H9 (cell line): ENCODE measurements around the gene PKD1. TPM values are rescaled to one million over a fixed set of nuclear protein-coding genes. Genes with fewer than 3 reads are reported as not detected.

Experiments
- DNase-seq: peaks from one replicate; pipeline ENCODE4 v3.0.0-alpha.2; 2017
- H2AFZ ChIP-seq: one replicate; pipeline ENCODE4 v1.6.1; 2013; ENCODE audit warnings: mild to moderate bottlenecking, low read length, control low read depth, moderate library complexity
- H2AK5ac ChIP-seq: 2 replicates; pipeline ENCODE4 v1.6.1; 2013; ENCODE audit warnings: low read length, control low read depth, mixed read lengths; ENCODE audit not compliant: insufficient read length
- H2BK120ac ChIP-seq: one replicate; pipeline ENCODE4 v1.6.1; 2013; ENCODE audit warnings: low read depth, mild to moderate bottlenecking, low read length, control low read depth, inconsistent platforms; ENCODE audit not compliant: poor library complexity, severe bottlenecking
- H2BK12ac ChIP-seq: 2 replicates; pipeline ENCODE4 v1.6.1; 2013; ENCODE audit warnings: low read length, control low read depth, mixed read lengths, low read depth; ENCODE audit not compliant: insufficient read length
- H2BK15ac ChIP-seq: 2 replicates; pipeline ENCODE4 v1.6.1; 2013; ENCODE audit warnings: low read depth, low read length, control low read depth
- H2BK20ac ChIP-seq: one replicate; pipeline ENCODE4 v1.6.1; 2013; ENCODE audit warnings: low read depth, mild to moderate bottlenecking, low read length, control low read depth, inconsistent platforms; ENCODE audit not compliant: poor library complexity, severe bottlenecking
- H2BK5ac ChIP-seq: 2 replicates; pipeline ENCODE4 v1.6.1; 2013; ENCODE audit warnings: low read length, control low read depth, mixed read lengths; ENCODE audit not compliant: insufficient read length
- H3K14ac ChIP-seq: 2 replicates; pipeline ENCODE4 v1.6.1; 2013; ENCODE audit warnings: low read length, control low read depth; ENCODE audit not compliant: insufficient read depth
- H3K18ac ChIP-seq: 2 replicates; pipeline ENCODE4 v1.6.1; 2013; ENCODE audit warnings: low read depth, mild to moderate bottlenecking, mixed read lengths, low read length, control low read depth; ENCODE audit not compliant: insufficient read length
- H3K23ac ChIP-seq: 2 replicates; pipeline ENCODE4 v1.6.1; 2013; ENCODE audit warnings: low read length, control low read depth, mixed read lengths, low read depth; ENCODE audit not compliant: insufficient read length
- H3K23me2 ChIP-seq: 2 replicates; pipeline ENCODE4 v1.6.1; 2013; ENCODE audit warnings: low read depth, mild to moderate bottlenecking, mixed read lengths, low read length, control low read depth; ENCODE audit not compliant: insufficient read length, poor library complexity, severe bottlenecking
- H3K27ac ChIP-seq: 2 replicates; pipeline ENCODE4 v1.5.1; 2013; ENCODE audit warnings: low read length, control low read depth, mixed read lengths, low read depth; ENCODE audit not compliant: insufficient read length
- H3K27me3 ChIP-seq: 2 replicates; pipeline ENCODE4 v1.6.1; 2013; ENCODE audit warnings: low read length, control low read depth, inconsistent platforms; ENCODE audit not compliant: insufficient read depth
- H3K4ac ChIP-seq: 2 replicates; pipeline ENCODE4 v1.6.1; 2013; ENCODE audit warnings: low read depth, mild to moderate bottlenecking, control low read depth, inconsistent platforms, low read length, moderate library complexity
- H3K4me1 ChIP-seq: 2 replicates; pipeline ENCODE4 v1.6.1; 2013; ENCODE audit warnings: low read length, control low read depth, inconsistent platforms; ENCODE audit not compliant: insufficient read depth
- H3K4me2 ChIP-seq: 2 replicates; pipeline ENCODE4 v1.6.1; 2013; ENCODE audit warnings: low read length, control low read depth, mixed read lengths; ENCODE audit not compliant: insufficient read length, insufficient read depth
- H3K56ac ChIP-seq: 2 replicates; pipeline ENCODE4 v1.6.1; 2013; ENCODE audit warnings: low read depth, mild to moderate bottlenecking, mixed read lengths, low read length, control low read depth; ENCODE audit not compliant: insufficient read length
- H3K79me1 ChIP-seq: 2 replicates; pipeline ENCODE4 v1.6.1; 2013; ENCODE audit warnings: low read depth, mild to moderate bottlenecking, moderate library complexity, low read length, control low read depth, inconsistent platforms; ENCODE audit not compliant: insufficient read depth, poor library complexity, severe bottlenecking
- H3K79me2 ChIP-seq: 2 replicates; pipeline ENCODE4 v1.6.1; 2013; ENCODE audit warnings: low read length, control low read depth, inconsistent platforms; ENCODE audit not compliant: insufficient read depth
- H3K9ac ChIP-seq: 2 replicates; pipeline ENCODE4 v1.6.1; 2013; ENCODE audit warnings: low read length, control low read depth, mixed read lengths; ENCODE audit not compliant: insufficient read length; ENCODE audit errors: extremely low read depth
- H3K9me3 ChIP-seq: one replicate; pipeline ENCODE4 v1.6.1; 2013; ENCODE audit warnings: low read depth, low read length, inconsistent platforms; ENCODE audit not compliant: control insufficient read depth
- H3T11ph ChIP-seq: one replicate; pipeline ENCODE4 v1.6.1; 2013; ENCODE audit warnings: mild to moderate bottlenecking, low read length, control low read depth, inconsistent platforms
- H4K20me1 ChIP-seq: one replicate; pipeline ENCODE4 v1.6.1; 2013; ENCODE audit not compliant: control insufficient read depth, insufficient read length, insufficient read depth
- H4K5ac ChIP-seq: 2 replicates; pipeline ENCODE4 v1.6.1; 2013; ENCODE audit warnings: low read depth, mild to moderate bottlenecking, mixed read lengths, low read length, control low read depth; ENCODE audit not compliant: insufficient read length
- H4K8ac ChIP-seq: replicated peaks from 2 replicates; pipeline ENCODE4 v1.6.1; 2013; ENCODE audit warnings: low read length, control low read depth, mixed read lengths, low read depth; ENCODE audit not compliant: insufficient read length
- H4K91ac ChIP-seq: 2 replicates; pipeline ENCODE4 v1.6.1; 2013; ENCODE audit warnings: low read depth, mild to moderate bottlenecking, moderate library complexity, mixed read lengths, low read length, control low read depth; ENCODE audit not compliant: insufficient read length
- H3K27ac Mint-ChIP-seq, 3 experiments: 2 replicates in 2 of 3; 3 replicates in 1 of 3; pipeline ENCODE4 v1.8.0; 2020 to 2021; ENCODE audit warnings: mixed read lengths in 3 of 3, mild to moderate bottlenecking in 1 of 3, moderate library complexity in 1 of 3
- H3K27me3 Mint-ChIP-seq: 2 replicates; pipeline ENCODE4 v1.8.0; 2021; ENCODE audit warnings: low read depth, mild to moderate bottlenecking, moderate library complexity, mixed read lengths
- H3K36me3 Mint-ChIP-seq, 3 experiments: 2 replicates in 2 of 3; 3 replicates in 1 of 3; pipeline ENCODE4 v1.8.0; 2020 to 2021; ENCODE audit warnings: low read depth in 3 of 3, mixed read lengths in 3 of 3; ENCODE audit not compliant: insufficient read depth in 1 of 3
- H3K4me1 Mint-ChIP-seq, 2 experiments: 2 replicates each; pipeline ENCODE4 v1.8.0; 2020; ENCODE audit warnings: mixed read lengths in 2 of 2
- H3K4me3 Mint-ChIP-seq, 2 experiments: 2 replicates in 1 of 2; 3 replicates in 1 of 2; pipeline ENCODE4 v1.8.0; 2020 to 2021; ENCODE audit warnings: mild to moderate bottlenecking in 2 of 2, mixed read lengths in 2 of 2, moderate library complexity in 1 of 2
- H3K9me3 Mint-ChIP-seq, 2 experiments: 2 replicates in 1 of 2; 3 replicates in 1 of 2; pipeline ENCODE4 v1.8.0; 2020; ENCODE audit warnings: mild to moderate bottlenecking in 2 of 2, mixed read lengths in 2 of 2, moderate library complexity in 1 of 2
- CTCF ChIP-seq: fragments of 200-600 bp; sonication (generic); conservative IDR thresholded peaks from 3 replicates; pipeline ENCODE4 v1.8.0; 2021; ENCODE audit warnings: antibody characterized with exemption, mild to moderate bottlenecking
- WGBS: extraction: QIAGEN DNeasy Blood & Tissue Kit; methylation state at CpG from one replicate; pipeline ENCODE4 v1.1.7; 2013; ENCODE audit warnings: missing lambda C conversion rate, low lambda C conversion rate, mixed read lengths; ENCODE audit not compliant: insufficient read length; ENCODE audit errors: extremely low coverage; 5-methylcytosine and 5-hydroxymethylcytosine counted together
- total RNA-seq: library from RNA; stranded (reverse); gene quantifications from 2 replicates; pipeline ENCODE4 v1.2.1, GENCODE V29; 2021

Gene PKD1
- total RNA-seq, 1 experiment from 2014 or later = 88.0 TPM

- H2BK120ac ChIP-seq = no peak overlapping the region
- no peak overlapping the region for H3T11ph ChIP-seq
- no peak overlapping the region for H4K8ac ChIP-seq
- no peak overlapping the region for H4K91ac ChIP-seq
- H2BK12ac ChIP-seq = no peak overlapping the region
- Mint-ChIP-seq H3K4me1 (peaks cover 11 to 17% of the 10 kb centered on the region in 2 experiments), H3K27ac (no peak overlapping the region), H3K27me3 (no peaks in the 10 kb centered on the region), H3K4me3 (no peak overlapping the region), H3K9me3 (no peaks in the 10 kb centered on the region), H3K36me3 (no peaks in the 10 kb centered on the region)
- H3K79me2 ChIP-seq = peaks cover under 1% of the 10 kb centered on the region; the same call in 1 of the 2 replicates
- no peak overlapping the region for H2AK5ac ChIP-seq
- H2BK5ac ChIP-seq = no peak overlapping the region
- no peak overlapping the region for H3K4me2 ChIP-seq
- H4K20me1 ChIP-seq = no peaks in the 10 kb centered on the region
- TF ChIP-seq CTCF = no peak
- no peaks in the 10 kb centered on the region for H3K9me3 ChIP-seq
- no peak overlapping the region for H3K23ac ChIP-seq
- no CpG with 5 or more reads among the region's 19 CpGs for WGBS
- DNase-seq = no peak
- no peak overlapping the region for H3K27ac ChIP-seq
- no peaks in the 10 kb centered on the region; the same call in 1 of the 2 replicates for H3K4me1 ChIP-seq
- H3K79me1 ChIP-seq = no peaks in the 10 kb centered on the region
- no peak overlapping the region for H3K4ac ChIP-seq
- no peak overlapping the region for H3K18ac ChIP-seq
- no peak overlapping the region for H3K56ac ChIP-seq
- H4K5ac ChIP-seq = no peak overlapping the region
- no peak overlapping the region for H2AFZ ChIP-seq
- no peaks in the 10 kb centered on the region for H3K27me3 ChIP-seq
- H3K9ac ChIP-seq = no peak overlapping the region
- H2BK15ac ChIP-seq = no peak overlapping the region
- H3K14ac ChIP-seq = no peak overlapping the region
- no peaks in the 10 kb centered on the region for H3K23me2 ChIP-seq
- no peak overlapping the region for H2BK20ac ChIP-seq
Measured at GRCh38 chr16:2121853-2122252, 13.8 kb downstream of the PKD1 start.
